HS-27A (cell line): ENCODE results near the gene QSER1.

Experiments
- DNase-seq: peaks from one replicate; pipeline ENCODE4 v3.0.0-alpha.2; 2012; ENCODE audit warnings: low read depth, missing footprints

The QSER1 gene

DNA sequence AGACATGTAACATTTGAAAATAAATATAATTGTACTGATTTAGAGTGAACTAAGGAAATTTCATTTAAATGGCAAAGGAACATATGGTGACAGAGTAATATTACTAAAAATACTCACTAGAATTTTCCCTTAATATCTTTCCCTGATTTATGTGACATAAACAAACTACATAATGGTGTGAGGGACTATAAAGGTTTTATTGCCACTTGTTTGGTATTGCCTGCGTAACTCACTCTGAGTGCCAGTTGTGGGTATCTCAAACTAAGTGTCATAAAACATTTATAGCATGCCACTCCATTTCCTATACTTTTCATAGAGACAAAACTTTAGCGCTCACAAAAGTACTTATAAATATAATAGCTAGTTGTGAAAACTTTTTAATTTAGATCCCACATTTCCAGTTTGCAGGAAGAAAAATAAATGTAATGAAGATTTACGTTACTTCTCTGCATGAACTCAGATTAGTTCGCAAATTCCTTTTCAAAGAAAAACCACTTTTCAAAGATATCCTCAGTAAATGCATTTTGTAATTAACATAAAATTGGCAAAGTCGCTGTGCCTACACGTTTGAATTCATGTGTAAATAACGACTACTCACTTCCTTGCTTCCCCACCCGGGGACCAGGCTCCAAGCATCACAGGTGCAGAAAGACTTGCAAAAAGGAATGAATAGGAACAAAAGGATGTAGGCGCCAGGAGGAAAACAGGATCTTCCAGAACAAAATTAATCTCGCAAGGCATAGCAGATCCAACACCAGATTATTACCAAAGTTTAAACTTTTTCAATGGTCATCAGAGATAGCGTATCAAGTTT lies 1.6 kb upstream of the QSER1 start:
- no peak for DNase-seq

DNA sequence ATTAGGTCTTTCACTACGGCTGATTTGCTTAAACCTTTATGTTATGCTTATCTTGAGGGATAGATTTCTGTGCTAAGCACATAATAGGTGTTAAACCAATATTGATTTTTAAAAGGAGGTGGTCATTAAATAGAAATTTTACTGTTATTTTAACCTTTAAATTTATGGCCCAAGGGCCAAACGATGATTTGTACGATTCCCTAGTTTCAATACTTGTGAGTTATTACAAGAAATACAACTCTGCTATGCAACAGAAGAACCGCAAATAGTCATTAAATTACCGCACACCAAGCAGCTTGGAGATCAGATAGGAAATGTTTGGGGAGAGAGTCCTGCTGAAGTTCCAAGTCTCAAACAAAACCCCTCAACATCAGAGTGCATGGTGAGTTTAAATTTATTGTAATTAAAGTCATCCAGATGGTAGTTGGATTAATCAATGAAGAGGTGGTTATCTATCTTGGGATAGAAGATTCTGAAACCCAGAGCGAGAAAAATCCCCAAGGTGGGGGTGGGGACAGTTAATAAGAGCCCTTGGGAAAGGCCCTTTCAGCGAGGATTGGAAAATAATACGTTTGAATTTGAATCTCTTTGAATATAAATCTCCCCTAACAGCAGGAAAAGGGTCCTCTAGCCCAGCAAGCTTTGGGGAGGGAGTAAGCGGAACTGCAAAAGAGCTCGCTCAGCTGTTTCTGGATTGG lies 805 bp upstream of the QSER1 start:
- DNase-seq = no peak

DNA sequence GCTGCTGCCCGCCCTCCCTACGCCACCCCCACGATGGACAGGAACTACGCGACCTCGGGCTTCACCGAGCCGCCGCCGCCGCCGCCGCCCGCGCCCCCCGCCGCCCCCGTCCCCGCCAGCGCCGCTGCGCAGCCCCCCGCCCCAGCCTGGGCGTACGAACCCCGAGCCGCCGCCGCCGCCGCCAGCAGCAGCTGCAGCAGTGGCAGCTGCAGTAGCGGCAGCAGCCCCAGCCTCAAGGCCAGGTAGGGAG lies 407 bp downstream of the QSER1 start:
- no peak for DNase-seq

DNA sequence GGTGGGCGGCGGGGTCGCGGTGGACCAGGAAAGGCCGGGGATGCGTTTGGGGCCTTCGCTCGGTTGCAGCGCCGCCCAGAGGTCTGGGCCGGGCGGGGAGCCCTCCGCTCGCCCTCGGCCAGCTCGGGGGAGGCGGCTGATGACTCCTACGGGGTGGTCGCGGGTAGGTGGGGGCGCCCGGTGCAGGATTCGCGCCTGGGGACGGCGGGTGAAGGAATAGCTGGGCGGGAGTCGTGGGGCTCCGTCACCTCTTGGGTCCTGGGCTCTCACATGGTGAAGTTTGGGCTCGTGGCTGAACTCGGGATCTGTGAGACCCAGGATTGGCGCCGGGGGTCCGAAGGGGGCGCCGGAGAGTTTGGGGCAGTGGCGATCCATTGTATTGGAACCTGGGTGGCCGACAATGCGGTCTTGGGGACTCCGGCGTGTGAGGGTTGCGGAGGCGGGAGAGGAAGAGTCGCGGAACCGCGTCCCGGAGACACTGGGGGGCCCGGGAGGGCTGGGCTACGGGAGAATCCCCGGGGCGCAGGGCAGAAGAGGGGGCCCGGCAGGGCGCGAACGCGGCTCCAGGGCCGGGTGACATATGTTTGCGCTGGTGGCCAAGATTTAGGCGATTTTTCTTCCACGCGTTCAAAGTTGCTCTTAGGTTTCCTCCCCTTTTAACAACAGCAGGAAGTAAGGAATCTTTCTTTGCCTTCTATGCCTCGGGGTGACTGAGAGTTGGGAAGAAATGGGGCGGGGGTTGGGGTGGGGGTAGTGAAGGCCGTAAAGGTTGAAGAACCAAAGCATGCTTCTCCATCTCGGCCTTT lies 935 bp downstream of the QSER1 start:
- DNase-seq = no peak

DNA sequence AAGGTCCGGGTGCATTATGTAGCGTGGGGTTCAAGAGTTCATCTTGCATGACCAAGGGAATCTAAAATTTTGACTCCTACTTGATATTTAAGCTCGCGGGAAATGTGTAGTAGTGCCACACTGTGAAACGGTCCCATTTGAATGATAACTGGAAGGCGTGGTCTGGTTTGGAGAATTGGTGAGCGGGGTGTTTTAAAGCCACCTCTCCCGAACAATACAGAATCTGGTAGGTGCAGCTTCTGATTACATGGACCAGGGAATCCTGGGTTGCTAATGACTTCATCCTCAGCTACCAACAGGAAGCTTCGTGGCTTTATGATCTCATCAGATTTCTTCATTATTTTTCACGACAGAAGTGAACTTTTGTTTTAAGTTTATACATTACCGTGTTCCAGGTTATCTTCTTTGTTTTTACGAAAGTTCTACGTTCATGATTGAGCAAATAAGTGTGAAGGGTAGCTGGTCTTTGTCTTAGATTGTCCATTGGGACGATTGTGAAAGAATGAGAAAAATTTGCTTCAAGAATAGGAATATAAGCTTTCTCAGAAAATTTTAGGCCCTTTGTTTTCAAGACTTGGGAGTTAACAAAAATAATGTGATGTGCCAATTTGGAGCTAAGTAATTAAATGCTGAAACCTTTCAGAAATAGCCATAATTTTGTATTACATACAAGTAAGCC lies 1.7 kb downstream of the QSER1 start:
- peak; percentile 64 for DNase-seq

DNA sequence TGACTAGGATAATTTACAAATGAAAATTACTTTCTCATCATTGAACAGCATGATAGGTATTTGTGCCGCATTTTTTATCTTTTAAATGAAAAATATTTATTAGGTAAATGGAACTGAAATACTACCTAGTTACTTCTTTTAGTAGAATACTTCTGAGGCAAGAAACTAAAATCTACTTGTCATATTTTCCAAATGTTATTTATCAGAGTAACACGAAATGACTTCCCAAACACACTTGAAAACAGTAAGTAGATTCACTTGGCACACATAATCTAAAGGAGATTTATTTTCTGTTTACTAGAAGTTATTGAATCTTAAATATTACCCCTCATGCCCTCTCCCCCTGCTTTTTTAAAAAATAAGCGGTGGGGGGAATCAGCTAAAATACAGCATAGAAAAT lies 2.3 kb downstream of the QSER1 start:
- DNase-seq = no peak

DNA sequence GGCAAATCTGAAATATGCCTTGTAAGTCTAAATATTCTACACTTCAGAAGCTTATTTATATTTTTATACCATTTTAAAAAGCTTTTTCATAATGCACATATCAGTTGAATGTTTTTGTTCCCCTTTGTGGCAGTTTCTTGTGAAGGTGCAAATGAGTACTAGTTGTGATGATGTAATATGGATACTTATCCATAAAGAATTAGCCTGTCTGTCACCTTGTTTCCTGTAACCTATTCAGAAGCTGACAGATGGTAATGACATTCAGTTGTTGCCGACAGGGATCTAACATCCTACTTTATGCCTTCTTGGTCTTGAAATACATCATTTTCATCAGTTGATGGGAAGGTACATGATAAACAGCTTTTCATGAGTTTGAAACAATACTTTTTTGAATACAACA lies 2.9 kb downstream of the QSER1 start:
- DNase-seq = no peak

DNA sequence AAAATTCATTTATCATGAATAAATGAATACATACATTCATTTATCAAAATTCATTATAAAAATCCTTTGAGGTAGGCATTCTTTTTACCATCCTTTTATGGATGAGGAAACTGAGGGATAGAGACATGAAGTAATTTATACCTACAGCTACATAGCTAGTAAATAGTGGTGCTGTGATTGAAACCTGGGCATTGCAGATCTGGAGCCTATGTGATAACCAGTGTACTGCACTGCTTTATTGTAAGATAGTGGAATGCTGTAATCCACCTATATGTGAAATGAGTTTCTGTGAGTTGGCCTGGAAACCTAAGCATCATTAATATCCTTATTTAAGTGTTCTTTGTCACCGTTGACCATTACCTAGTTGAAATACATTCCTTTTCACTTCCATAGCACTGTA lies 4.5 kb downstream of the QSER1 start:
- no peak for DNase-seq

DNA sequence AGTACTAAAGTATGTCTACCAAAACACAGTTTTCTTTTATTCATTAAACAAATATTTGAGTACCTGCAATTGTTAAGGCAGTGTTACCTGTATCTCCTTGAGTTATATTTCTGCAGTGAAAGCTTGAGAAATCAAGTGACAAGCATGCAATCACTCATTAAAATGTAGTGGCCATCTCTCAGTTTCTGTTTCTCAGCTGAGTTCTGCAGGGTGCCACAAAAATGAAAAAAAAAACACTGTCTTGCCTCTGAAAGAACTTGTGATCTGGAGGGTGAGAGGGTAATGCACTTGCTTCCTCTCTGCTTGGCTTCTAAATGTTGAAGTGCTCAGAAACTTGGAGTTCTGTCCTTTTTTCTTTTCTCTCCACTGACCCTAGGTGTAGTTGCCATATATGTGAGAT lies 6.8 kb downstream of the QSER1 start:
- no peak for DNase-seq

DNA sequence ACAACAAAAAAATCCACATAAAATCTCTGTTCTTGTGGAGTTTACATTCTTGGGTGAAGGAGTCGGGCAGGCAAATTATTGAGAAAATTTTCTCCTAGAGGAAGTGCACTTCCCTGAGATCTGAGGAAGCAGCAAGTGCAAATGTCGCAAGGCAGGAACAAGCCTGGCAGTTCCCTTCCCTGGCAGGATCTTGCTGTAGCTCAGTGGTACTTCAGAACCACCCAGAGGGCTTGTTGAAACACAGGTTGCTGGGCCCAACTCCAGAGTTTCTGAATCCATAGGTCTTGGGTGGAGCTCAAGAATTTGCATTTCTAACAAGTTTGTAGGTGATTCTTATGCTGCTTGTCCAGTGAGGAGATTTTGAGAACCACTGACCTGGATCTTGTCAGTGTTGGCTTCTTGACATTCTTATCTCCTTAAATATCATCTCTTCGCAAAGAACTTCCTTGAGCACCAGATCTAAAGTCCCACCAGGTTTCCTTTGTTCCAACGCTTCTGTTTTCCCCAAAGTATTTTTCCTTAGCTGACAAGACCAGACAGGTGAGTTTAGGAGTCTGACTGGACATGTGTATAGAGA lies 9.6 kb downstream of the QSER1 start:
- DNase-seq = no peak

DNA sequence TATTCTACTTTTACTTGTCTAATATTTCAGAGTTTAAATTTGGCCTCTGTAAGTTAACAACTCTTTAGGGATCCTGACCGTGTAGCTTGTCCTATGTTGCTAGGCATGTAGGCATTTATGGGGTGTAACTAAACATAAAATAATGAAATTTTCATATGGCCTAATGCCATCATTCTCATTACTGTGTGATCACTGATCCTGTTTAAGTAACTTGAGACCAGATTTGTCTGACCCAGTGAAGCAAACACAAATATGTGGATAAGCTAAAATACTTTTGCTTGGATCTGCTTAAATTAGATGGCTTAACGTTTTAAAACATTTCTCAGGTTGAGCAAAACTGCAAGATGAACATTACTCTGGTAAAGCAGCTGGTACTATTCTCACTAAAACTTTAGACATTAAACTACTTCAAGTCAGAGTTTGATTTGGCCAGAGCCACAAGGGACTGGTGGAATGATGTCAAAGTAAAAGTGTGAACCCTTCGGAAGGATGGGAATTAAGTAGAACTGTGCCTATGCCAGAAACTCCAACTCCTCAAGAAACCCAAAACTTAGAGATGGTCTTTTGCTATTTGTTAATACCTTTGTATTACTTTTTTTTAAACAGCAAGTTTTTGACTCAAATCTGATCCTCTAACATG lies 12.5 kb downstream of the QSER1 start:
- no peak for DNase-seq

DNA sequence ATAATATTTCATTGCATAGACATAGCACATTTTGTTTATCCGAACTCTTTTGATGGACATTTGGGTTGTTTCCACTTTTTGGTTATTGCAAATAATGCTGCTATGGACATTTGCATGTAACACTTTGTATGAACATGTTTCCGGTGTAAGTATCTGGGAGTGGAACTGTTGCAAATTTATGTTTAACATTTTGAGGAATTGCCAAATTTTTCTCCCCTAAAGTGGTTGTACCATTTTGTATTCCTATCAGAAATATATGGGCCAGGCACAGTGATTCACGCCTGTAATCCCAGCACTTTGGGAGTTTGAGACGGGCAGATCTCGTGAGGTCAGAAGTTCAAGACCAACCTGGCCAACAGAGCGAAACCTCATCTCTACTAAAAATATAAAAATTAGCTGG lies 16.0 kb downstream of the QSER1 start:
- no peak for DNase-seq

DNA sequence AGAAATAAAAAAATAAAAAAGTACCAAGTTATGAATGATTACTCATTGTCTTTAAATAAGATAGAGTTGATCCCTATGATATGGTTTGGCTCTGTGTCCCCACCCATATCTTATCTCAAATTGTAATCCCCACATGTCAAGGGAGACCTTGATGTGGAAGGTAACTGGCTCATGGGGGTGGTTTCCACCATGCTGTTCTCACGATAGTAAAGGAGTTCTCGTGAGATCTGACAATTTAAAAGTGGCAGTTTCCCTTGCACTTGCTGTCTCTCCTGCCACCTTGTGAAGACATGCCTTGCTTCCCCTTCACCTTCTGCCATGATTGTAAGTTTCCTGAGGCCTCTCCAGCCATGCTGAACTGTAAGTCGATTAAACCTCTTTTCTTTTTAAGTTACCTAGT lies 18.8 kb downstream of the QSER1 start:
- no peak for DNase-seq

DNA sequence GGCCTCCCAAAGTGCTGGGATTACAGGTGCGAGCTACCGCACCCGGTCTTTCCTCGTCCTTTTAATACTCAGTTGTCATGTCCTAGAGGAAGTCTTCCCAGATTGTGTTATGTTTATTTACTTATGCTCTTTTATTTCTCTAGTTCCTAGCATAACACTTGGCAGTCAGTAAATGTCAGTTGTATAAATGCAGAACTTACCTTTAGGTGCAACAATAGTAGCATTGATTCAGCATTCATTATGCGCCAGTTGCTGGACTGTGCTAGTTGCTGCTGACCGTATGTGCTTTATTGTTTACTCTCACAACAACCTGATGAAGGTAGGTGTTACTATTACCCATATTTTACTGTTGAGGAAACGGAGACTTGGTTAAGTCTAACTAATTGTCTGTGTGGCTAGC lies 20.8 kb downstream of the QSER1 start:
- no peak for DNase-seq

DNA sequence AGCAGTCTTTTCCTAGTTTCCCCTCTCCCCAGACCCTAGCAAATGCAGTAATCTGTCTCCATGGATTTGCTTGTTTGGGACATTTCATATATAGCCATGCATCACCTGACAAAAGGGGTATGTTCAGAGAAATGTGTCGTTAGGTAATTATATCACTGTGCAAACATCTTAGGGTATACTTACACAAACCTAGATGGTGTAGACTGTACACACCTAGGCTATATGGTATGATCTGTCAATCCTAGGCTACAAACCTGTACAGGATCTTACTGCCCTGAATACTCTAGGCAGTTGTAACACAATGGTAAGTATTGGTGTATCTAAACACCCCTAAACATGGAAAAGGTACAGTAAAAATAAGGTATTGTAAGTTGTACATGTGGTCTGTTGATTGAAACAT lies 23.8 kb downstream of the QSER1 start:
- DNase-seq = no peak

DNA sequence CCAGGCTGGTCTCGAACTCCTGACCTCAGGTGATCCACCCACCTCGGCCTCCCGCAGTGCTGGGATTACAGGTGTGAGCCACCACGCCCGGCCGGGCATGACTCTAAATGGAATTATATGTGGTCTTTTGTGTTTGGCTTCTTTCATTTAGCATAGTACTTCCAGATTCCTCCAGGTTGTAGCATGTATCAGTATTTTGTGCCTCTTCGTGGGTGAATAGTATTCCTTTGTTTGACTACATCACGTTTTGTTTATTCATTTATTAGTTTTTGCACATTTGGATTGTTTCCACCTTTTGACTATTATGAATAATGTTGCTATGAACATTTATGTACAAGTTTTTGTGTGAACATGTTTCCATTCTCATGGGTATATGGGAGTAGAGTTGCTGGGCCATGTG lies 24.4 kb downstream of the QSER1 start:
- DNase-seq = no peak

DNA sequence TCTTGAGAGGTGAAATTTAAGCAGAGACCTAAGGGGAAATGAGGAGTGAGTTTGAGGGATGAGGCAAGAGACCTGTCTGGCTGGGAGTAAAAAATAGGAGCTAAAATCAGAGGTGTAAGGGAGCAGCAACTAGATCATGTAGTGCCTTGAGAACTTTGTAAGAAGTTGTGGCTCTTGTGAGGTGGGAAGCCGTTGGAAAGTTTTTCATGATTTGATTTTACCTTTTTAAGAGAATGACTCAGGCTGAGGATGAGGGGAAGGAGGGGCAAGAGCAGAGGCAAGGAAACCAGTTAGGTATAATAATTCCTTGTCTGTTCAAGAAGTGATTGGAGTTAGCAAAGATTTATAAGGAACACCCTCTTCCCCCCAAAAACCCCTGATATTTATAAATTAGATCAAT lies 25.8 kb downstream of the QSER1 start:
- no peak for DNase-seq

DNA sequence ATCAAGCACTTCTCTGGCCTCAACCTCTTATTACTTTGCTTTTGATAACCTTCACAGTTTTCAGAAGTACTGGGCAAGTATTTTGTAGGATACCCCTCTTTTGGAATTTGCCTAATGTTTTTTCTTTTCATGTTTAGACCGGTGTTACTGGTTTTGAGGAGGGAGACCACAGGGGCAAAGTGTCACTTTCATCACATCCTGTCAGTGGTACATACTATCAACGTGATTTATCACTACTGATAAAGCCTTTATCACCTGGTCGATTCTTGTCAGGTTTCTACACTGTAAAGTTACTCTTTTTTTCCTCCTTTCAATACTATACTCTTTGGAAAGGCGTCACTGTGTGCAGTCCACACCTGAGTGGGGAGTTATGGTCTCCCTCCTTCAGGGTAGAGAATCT lies 26.7 kb downstream of the QSER1 start:
- no peak for DNase-seq

DNA sequence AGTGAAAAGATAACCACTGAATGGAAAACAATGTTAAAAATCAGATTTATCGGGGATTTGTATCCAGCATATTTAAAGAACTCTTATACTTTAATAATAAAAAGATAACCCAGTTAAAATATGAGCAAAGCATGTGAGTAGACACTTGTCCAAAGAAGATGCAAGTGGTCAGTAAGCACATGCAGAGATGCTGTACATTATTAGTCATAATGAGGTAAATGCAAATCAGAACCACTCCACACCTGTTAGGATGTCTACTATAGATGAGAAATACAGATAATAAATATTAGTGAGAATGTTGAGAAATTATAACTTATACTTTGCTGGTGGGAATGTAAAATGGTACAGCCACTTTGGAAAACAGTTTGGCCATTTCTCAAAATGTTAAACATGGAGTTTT lies 28.0 kb downstream of the QSER1 start:
- no peak for DNase-seq

DNA sequence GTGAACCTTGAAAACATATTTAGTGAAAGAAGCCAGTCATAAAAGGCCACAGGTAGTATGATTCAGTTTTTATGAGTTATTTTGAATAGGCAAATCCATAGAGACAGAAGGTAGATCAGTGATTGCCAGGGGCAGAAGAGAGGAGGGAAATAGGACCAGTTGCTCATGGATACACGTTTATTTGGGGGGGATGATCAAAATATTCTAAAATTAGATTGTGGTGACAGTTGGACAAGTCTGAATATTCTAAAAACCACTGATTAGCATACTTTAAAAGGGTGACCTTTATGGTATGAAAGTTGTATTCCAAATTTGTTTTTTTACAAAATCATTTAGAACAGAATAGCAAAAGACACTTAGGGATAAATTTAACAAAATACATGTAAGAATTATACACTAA lies 28.6 kb downstream of the QSER1 start:
- no peak for DNase-seq

DNA sequence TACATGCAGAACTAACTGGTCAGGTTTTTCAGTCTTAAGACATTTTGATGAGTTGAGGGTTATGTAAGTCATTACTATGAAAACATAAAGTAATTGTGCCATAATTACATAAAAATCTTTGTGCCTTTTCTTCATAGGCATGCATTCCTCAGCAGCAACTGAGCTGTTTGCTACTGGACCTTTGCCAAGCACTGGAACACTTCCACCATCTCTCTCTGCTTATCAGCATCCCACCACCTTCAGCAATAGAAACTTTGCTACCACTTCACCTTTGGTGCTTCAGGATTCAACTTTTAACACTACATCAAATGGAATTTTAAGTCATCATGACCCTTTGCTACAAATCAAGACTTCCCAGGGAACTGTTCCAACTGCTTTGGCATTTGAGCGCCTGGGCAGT lies 39.0 kb downstream of the QSER1 start:
- DNase-seq = no peak

DNA sequence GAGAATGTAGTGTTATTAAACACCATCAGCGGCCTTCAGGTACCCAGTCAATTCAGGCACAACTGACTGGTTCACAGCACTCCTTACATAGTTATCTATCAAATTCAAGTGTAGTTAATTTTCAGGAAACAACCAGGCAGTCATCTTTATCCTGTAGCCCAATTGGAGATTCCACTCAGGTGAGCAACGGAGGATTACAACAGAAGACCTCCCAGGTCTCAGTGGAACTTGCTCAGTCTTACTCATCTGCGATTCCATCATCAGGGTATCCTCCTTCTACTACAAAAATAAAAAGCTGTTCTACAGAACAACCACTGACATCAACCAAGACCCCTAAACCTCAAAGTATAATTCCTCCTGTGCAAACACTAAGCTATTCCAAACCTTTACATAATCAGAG lies 39.6 kb downstream of the QSER1 start:
- no peak for DNase-seq
